COR-L47 (cell line): ENCODE results near the gene MLLT3.
A peak's percentile ranks its signal among the peaks of the same experiment; 100 is the strongest.

Experiments
- DNase-seq: peaks from one replicate; lab custom pipeline; 2025; lab: John Stamatoyannopoulos, UW

The MLLT3 gene

DNA sequence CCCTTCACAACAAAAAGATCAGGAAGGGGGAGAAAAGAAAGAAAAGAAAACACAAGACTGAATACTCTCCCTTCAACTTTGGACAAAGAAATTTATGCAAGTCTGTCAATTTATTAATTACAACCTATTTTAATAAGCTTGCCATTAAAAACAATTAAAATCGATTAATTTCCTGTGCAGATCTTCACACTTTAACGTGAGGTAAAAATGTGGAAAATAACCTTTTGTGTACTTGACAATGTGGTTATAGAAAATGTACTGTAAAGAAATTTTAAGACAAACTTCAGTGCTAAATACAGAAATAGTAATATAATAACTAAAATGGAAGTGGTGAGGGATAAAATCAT, 2.7 kb upstream of the MLLT3 start:
- no peak for DNase-seq

DNA sequence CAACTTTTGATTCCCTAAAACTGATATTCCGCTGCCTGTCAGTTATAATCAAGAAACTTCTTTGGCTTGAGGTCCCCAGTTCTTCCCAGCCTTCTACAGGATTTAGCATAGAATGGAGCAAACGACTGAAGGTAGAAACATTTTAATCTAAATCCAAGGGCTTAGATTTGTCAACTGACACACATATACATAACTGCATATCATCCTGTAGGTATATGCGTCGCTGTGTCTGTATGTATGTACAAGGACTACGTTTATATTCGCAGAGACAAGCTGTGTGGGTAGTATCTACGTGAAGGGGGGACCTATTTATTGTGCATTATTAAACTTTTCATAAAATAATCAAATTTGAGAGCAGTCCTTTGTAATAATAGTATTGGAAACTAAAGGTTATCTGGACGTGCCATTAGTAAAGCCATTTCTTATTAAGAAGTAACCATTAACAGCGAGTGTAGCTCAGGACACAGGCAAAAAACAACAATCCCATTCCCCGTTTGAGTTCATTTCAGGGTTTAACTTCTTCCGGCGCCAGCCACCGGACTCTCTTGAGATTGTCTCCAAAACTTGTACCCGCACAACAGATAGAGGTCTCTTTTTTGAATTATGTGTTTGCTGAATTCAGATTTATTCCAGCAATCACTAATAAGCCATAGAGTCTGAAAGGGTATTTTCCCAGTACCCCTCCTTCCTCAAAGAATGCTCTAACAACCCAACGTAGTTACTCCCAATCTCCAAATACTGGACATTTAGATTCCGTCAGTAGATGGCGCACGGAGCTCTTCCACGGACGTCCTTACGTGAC, 2.1 kb upstream of the MLLT3 start:
- peak; percentile 75 for DNase-seq

DNA sequence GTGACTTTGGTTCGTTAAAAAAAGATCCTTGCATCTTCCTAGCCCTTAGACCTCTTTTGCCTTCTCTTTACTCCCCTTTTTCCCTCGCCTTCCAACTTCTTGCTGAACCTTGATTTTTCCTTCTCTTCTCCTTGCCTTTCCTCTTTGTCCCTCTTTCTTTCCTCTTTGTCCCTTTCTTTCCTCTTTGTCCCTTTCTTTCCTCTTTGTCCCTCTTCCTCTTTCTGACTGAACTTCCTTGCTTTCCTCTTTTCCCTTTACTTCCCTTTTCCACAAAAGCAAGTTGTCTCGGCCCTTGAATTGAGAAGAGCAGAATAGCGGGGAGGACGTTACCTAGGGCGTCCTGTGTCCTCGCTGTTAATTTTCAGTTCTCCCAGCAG, 1.4 kb upstream of the MLLT3 start:
- DNase-seq = no peak

DNA sequence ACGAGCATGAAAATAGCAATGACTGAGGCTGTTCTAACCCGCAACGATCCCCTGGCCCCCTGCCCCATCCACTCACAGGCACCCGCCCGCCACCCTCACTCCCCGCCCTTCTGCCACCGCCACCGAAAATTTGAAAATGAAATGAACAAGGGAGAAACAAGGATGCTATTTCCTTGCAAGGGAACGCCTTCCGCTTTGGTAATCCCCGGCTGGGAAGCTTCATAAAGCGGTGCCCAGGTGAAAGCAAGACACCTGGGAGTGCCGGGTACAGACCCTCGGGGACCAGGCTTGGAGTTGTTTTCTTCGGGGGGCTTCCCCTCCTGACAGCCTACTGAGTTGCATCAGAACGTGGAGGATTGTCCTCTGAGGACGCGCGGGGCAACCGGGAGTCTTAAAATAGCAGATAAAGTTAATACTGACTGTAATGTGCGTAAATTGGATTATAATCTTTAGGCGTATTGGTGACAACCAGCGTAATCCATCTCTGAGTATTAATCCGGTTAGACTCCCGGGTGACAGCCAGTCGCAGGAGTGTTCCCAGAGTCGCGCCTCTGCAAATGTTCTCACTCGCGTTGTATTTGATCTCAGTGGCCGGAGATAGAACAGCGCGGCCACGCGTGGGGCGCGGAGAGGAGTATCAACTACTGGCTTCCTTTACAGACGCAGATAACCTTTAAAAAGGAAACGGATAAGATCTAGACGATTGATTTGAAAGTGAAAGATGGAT, 885 bp upstream of the MLLT3 start:
- DNase-seq = peak; percentile 26

DNA sequence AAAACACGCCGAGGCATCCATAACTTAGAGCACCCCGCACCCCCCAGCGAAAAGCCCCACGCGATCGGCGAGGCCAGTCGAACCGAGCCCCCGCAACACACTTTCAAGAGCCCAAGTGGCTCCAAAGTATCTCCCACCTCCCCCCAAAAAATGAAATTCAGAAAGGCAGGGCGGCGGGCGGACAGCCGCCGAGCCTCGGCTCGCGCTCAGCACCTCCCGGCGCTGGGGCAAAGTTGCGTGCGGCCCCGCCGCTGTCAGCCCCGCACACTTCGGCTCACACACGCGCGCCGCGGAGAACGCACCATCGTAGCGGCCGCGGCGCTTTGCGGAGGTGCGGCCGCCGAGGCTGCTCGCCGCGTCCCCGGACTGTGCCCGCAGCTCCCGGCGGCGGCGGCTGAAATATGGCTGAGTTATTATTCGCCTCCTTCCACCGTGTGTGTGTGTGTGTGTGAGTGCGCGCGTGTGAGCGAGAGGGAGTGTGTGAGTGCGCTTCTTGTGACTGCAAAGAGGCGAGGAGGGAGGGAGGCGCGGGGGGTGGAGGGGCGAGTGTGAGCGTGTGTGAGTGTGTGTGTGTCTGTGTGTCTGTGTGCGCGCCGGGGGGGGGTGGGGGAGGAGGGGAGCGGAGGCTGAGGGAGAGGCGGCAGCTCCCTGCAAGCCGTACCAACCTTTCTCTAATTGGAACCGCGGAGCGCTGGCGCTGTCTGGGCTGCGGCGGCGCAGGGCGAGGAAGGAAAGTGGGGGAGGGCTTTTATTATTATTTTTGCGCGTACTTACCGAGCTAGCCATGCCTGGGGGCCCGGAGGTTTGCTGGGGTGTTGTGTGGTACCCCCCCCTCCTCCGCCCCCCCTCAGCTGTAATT, 599 bp downstream of the MLLT3 start:
- peak; percentile 70 for DNase-seq

DNA sequence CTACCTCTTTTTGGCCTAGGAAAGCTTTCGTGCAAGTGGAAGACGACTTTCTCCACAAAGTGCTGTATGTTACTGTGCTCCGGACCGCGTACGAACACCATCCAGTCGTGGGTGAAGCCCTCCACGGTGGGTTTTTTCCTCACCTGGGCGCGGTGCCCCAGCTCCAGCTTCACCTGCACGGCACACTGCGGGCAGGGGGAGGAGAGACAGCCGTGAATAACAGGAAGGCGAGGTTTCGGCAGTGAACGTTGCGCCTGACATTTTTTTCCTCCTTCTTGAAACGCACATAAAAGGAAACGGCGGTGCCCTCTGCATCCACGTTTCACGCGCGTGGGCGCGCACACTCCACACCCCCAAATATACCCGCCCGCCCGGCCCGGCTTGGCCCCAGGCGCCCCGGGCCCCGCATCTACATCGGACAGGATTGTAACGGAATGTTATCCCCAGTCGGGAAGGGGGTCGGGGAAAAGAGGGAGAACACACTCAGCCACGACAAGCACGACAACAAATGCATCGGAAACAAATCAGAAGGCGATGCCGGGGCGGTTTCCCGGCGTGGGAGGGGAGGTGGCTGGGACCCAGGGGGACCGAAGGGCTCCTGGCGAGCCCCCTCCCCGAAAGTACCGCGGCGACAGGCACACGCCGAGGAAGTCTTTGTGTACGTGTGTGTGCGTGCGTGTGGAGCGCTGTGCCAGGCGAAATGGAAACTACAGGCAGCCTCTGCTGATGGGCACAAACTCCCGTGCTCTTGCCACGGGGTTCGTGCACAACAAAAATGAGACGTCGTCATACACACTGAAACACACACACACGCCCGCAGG, 1.4 kb downstream of the MLLT3 start:
- DNase-seq = peak; percentile 20

DNA sequence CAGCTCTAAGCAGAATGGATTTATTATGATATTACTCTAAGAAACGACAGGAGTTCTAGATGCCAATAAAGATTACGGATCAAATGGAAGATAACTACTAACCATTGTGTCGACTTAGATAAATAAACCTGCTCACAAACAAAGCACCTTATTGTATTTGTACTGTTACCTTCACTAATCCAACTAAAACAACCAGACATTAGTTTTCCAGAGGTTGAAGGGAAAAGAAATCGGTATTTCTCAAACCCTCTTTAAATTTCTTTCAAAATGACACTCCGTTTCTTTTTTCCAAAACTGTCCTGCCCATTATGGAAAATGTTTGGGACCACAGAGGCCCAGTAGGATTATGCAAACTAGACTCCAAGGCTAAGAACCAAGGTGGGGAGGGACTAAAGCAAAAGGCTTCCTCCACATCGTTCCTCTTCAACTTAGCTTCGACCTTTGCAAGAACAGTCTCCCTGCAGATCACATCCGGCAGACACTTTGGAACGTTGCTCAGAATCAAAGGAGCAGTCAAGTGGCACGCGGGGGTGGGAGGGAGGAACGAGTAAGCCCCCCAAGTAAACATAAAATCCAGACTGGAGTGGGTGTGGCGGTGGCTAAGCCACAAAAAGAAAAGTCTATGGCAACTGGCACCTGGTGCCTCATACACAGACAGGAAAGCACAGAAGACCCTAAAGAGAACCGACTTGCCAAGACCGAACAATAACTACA, 2.7 kb downstream of the MLLT3 start:
- no peak for DNase-seq

DNA sequence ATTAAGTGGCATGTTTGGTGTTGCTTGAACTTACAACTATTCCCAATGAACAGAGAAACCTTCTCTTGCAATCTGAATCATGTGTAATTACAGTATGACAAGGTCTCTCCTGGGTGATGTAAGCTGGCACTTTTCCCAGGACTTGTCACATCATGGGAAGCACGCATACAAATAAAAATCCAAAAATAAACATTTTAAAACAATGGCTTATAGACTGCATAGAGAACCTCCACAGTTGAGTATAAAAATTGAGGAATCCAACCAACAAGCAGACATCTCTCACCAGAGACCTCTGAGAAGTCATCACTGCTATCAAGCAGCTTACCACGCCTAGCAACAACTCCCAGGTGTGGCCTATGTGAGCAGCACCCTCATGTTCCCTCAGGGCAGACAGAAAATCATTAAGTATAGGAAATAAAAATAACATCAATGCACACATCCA, 3.9 kb downstream of the MLLT3 start:
- peak; percentile 88 for DNase-seq

DNA sequence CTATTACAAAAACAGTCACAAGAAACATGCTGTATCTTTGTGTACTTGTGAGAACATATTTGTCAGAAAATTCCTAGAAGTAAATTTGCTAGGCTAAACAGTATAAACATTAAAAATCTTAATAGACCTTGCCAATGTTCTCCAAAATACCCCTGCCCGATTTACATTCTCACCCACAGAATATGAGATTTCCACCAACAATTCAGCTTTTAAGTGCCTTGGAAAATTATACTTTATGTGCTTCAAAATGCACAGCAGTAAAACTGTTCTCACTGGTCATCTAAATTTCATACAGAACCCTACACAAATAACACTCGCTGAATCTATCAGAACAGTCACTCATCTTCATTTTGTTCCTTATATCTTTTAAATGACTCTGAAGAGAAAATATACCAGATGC, 5.5 kb downstream of the MLLT3 start:
- no peak for DNase-seq

DNA sequence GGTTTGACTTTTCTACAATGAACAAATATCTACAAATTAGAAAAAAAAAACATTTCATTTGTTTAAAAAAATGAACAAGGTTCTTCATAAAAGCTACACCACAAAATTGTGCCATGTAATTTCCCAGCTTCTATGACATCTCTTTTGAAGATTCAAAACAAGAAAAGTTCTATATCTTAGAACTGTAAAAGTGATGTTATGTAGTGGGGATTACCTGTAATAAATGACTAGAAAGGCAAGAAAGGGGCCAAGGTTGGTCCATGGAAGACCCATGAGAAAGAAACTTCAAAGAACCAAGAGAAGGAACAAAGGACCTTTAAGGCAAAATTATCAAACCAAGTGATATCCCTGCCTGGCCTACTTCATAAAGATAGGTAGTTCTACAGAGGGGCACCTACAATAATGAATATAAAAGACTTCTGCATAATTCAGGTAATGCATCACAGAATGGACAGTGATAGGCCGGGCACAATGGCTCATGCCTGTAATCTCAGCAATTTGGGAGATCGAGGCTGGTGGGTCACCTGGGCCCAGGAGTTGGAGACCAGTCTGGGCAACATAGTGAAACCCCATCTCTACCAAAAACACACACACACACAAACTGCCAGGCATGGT, 7.6 kb downstream of the MLLT3 start:
- no peak for DNase-seq

DNA sequence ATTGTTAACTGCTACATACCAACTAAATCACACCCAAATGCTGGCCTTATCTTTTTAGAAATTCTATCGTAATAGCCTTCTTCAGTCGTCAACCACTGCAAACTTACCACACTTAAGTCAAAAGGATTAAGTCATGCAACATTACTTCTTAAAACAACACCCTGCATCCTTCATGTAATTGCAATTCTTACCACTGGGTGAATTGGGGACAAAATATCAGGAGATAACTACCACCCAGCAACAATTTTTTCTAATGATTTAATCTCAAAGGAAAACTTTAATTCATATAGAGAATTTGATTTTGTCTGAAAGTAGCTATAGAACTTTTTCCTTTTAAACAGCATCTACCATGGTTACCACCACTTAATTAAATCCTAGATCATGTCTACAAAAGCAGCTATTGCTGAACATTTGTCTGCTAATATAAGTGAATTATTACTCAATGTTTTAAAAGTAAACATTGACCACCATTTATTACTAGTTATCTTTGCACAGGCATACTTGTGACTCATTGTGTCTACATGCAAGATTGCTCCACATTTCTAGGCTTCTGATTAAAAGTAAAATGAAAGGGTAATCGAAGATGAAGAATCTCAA, 10.5 kb downstream of the MLLT3 start:
- DNase-seq = no peak

DNA sequence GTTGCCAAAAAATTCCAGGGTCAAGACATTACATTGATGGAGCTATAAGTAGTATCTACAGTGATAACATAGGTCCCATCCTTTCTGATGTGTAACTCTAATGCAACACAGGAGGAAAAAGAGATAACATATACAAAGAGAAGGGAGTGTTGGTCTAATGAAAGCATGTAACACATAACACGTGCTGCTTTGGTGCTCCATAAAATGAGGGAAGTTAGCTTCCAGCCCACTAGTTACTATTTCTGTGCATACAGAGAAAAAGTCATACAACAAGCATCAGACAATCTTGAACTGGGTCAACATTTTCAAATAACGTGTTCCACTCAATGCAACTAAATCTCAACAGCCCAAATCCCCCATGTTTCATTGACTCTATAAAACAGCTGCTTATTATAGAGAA, 11.7 kb downstream of the MLLT3 start:
- no peak for DNase-seq

DNA sequence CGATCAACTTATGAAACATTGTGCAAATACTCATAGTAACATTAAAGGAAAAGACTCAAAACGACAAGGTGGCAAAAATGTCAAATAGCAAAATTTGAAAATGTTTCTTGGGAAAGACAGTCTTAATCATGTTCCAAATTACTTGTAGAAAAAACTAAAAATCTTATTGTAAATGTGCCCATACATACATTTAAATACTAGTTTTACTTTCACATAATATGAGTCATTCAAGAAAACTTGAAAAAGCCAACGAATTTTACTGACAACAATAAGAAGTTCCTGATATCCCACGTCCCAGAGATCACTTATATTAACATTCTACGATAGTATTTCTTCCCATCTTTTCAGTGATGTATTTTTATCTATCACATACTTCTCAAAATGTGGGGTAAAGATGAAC, 13.7 kb downstream of the MLLT3 start:
- DNase-seq = no peak

DNA sequence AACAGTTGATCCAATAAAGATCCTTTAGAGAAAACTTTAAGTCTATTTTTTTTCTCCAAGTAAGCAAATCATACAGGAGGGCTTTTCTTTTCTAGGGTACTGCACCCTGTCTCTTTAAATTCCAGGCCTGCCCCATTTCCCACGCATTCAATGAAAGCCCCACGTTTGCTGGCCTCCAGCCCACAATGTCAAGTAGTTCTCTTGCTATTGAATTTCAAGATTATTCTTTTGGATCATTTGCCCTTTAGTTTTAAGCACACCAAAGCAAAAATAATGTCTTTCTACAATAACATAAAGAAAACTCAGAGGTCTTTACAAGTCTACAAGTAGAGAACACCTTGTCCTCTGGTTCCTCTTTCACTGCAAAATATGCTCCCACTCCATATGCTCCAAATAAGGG, 15.6 kb downstream of the MLLT3 start:
- DNase-seq = no peak

DNA sequence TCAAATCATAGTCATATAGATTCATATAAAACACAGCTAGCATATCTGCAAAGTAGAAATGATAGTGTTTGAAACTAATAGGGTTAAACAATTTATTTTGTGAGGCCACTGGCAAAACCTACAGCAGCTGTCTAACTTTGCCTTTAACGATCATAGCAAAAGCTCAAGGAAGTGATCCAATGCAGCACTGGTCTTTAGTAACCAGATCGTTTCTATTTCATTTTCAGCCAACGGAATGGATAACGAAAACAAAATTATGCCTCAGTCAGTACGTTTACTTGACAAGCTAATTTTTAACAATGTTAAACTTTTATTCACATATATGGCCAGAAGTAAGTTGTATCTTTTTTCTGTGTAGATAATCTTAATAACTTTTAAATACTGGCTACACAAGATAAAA, 17.7 kb downstream of the MLLT3 start:
- no peak for DNase-seq

DNA sequence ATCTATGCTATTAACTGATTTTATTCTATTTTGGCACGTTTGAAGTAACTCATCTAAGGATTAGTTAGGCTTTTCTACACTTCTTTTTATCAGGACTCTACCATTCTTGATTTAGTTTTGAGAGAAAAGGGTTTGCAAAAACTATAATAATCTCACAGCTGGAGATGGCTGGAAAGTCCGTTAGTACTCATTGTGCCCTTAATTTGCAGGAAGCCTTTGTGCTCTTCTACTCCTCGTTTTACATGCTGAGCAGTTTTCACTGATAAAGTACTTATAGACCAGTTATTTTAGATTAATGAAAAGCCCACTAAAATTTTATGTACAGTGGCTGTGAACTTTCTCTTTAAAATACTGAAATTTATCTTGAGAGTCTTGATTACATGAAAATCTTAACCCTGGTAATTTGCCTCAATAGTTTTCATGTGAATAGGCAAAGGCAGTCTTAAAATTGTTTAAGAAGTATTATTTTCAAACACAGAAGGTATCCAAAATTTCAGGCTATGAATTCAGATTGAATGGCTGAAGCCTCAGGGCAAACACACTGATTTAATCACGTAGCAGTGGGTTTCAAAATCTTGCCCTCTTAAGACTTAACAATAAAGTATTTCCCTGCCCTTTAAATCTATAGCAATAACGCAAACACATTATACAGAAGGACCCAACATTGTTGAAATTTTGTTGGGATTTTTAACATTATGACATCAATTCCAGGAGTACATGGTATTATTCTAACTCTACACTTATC, 18.6 kb downstream of the MLLT3 start:
- peak; percentile 34 for DNase-seq

DNA sequence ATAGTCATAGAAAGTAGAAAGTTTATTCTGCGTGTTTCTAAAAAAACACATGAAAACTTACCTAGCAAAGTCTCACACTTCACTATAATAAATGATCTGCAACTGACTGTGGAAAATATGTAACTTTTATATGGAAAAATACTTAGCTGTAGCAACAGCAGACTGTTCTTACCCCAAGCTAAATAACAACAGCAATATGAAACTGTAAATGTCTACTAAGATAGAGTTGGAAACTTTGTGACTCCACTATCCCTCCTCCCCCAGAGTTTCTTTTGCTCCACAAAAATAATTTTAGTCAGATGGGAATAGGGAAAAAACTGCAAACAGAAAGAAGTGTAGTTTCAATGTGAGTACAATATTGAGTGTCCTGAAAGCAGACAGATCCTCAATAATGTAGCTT, 21.0 kb downstream of the MLLT3 start:
- no peak for DNase-seq

DNA sequence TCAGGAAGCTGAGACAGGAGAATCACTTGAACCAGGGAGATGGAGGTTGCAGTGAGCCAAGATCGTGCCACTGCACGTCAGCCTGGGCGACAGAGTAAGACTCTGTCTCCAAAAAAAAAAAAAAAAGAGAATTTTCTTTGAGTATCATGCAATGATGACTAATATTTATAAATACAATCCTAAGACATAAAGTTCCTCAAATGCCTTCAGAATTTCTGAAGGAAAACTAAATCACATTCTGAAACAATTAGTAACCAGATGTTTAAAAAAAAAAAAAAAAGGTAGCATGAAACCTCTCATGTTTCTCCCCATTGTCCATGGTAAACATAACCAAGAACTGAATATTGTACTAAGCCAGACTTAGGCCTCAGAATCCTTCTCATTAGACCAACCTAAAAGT, 23.1 kb downstream of the MLLT3 start:
- no peak for DNase-seq

DNA sequence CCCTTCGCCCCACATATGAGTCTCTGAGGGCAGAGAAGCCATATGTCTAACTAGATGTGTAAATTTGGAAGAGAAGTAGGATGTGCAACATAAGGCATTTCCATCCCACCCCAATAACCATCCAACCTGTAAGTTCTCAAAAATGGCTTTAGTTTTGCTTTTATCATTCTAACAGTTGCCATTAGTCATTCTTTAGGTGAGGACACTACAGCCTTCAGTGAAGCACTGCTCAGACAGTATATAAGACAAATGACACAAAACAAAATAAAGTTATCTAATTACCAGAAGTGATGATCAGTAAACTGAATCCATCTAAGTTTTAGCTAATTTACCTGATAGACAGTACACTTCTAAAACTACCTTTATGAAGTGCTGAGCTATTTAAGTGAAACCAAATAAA, 23.9 kb downstream of the MLLT3 start:
- DNase-seq = no peak

DNA sequence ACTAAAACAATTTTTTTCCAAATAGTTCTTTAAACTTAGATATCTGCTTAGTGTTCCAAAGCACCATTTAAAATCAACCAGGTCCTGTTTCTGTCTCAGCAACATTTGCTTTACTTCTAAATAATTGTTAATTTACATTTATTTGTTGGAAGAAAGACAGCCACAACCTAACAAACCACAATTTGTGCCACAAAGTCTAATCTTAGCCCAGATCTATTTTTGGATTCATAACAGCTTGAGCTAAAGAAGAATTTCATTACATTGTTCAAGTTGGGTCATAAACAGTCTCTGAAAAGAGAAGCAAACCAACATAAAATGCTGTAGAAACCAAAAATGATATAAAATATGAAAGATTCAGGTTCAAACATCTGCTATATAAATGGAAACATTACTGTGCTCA, 24.4 kb downstream of the MLLT3 start:
- DNase-seq = no peak
